Measurements from ENCODE around the gene IRX4. TPM values are rescaled to one million over a fixed set of nuclear protein-coding genes. Genes with fewer than 3 reads are reported as not detected.

IRX4 gene
- total RNA-seq, 2 donors from 2014 or later, result not detected

DNA sequence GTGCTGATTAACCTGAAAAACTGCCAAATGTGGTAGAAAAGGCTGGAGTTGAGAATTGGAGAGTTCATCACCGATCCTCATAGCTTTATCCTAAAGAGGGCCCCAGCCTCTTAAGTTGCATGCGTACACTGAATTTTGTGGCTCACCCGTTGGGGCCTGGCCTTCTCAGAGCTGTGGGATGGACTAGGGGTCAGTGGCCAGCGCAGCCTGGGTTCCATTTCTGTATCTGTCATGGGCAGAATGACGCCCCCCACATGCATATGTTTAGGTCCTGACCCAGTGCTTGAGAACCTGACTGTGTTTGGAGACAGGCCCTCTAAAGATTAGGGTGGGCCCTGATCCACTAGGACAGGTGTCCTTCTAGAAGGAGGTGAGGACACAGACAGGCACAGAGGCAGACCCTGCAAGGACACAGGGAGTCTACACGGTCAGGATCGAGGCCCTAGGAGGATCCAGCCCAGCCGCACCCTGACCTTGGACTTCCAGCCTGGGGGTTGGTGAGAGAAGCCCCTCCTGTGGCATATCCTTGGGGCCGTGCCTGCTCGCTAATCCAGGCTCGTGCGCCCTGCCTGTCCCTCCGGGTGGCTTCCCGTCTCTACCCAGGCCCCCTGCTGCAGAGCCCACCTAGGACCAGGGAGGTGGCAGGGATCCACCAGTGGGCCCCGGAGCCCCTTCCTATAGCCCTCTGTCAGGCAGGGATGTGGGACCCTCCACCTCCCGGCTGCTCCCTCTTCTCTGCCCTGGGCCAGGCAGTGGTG is 49.3 kb downstream of the IRX4 start:
- TF ChIP-seq POLR2A (IDR thresholded peaks at IDR 0.05), result no peak
- TF ChIP-seq, protein P1, sequence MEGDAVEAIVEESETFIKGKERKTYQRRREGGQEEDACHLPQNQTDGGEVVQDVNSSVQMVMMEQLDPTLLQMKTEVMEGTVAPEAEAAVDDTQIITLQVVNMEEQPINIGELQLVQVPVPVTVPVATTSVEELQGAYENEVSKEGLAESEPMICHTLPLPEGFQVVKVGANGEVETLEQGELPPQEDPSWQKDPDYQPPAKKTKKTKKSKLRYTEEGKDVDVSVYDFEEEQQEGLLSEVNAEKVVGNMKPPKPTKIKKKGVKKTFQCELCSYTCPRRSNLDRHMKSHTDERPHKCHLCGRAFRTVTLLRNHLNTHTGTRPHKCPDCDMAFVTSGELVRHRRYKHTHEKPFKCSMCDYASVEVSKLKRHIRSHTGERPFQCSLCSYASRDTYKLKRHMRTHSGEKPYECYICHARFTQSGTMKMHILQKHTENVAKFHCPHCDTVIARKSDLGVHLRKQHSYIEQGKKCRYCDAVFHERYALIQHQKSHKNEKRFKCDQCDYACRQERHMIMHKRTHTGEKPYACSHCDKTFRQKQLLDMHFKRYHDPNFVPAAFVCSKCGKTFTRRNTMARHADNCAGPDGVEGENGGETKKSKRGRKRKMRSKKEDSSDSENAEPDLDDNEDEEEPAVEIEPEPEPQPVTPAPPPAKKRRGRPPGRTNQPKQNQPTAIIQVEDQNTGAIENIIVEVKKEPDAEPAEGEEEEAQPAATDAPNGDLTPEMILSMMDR (IDR thresholded peaks at IDR 0.05), result no peak
- H3K27me3 ChIP-seq, result no peaks in the 10 kb centered on the region
- H3K36me3 ChIP-seq (replicated peaks in 1 of 2; ENCODE audit: insufficient read depth in 1 of 2, low read depth in 2 of 2), result no peaks in the 10 kb centered on the region
- WGBS, 2 donors, result 73 to 74% methylated on average over 6 to 15 of the region's 16 CpGs
- H3K27ac ChIP-seq, result no peak overlapping the region
- ATAC-seq (no peak), DNase-seq (no peak)
- intact Hi-C loops (cut with DNase I), result no loop called here
- H3K4me1 ChIP-seq, result no peaks in the 10 kb centered on the region
- no peak overlapping the region for H3K4me3 ChIP-seq
- H3K9me3 ChIP-seq, result no peaks in the 10 kb centered on the region

DNA sequence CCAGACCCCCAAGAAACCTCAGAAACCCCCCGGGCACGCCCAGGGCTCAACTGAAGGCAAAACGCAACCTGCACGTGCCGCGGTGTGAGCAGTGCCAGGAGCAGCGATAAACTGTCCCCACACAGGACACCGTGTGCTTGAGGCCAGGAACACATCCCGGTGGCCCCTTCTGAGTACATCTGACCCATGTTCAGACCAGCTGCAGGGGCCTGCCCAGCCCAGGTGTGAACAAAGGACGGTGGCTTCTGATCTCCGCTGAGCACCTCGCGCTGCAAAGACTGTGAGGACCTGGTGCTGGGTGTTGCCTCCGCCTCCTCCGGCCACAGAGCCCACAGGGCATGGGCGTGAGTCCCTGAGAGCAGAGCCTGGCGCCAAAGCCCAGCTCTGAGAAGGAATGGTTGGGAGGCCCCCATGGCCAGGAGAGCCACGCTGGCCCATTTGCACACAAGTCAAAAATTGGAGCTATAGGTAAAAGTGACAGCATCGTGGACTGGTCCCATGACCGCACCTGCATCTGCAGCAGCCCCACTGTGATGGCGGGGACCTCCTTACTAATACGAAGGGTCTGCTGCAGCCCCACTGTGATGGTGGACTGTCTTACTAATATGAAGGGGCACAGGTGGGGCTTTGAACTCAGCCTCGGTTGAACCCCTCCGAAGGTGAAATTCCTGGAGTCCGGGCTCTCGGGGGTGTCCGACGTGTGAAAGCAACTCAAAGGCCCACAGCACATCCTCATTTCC is 50.0 kb downstream of the IRX4 start:
- Histone ChIP-seq H3K4me1 (no peaks in the 10 kb centered on the region), H3K4me3 (no peak overlapping the region), H3K36me3 (replicated peaks in 1 of 2; ENCODE audit: insufficient read depth in 1 of 2, low read depth in 2 of 2) (no peaks in the 10 kb centered on the region), H3K27ac (no peak overlapping the region), H3K27me3 (no peaks in the 10 kb centered on the region), H3K9me3 (no peaks in the 10 kb centered on the region)
- ATAC-seq (no peak), DNase-seq (no peak)
- intact Hi-C loops (cut with DNase I), result no loop called here
- 58 to 77% methylated on average over 17 to 28 of the region's 28 CpGs for WGBS, 2 donors
- TF ChIP-seq, protein P1 (IDR thresholded peaks at IDR 0.05), result no peak
- TF ChIP-seq POLR2A (IDR thresholded peaks at IDR 0.05), result no peak

DNA sequence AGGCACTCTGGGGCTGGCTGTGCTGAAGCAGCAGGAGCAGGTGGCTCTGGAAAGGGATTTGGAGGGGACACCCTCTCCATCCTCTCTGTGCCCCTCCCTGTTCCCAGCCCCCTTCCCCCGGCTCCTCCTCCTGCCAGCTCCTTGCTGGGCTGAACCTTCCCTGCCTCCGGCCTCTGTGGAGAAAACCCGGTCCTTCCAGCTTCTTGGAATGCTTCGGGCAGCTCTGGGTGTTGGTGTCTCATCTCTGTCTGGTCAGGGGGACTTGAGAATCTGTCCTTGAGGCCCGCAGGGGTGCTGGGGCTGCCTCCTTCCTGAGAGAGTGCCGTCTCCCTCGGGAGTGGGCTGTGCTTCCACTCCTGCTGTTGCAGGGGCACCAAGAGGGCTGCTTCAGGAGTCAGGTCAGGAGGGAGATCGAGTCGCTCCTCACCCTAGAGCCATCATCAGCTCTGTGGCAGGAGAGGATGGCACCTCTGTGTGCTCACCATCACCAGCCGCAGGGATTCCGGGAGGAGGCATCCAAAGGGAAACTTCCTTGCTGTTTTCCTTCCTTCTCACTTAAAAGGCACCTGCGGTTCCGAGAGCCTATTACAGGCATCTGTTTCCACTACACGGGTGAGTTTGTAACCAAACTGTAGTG is 50.9 kb downstream of the IRX4 start:
- no peaks in the 10 kb centered on the region for H3K27me3 ChIP-seq
- no peaks in the 10 kb centered on the region for H3K9me3 ChIP-seq
- intact Hi-C loops (cut with DNase I), result no loop called here
- no peak overlapping the region for H3K27ac ChIP-seq
- no peak for TF ChIP-seq POLR2A (IDR thresholded peaks at IDR 0.05)
- TF ChIP-seq, protein P1 (IDR thresholded peaks at IDR 0.05), result no peak
- no peak for DNase-seq
- H3K4me3 ChIP-seq, result no peak overlapping the region
- 49 to 61% methylated on average over 5 to 14 of the region's 14 CpGs for WGBS, 2 donors
- H3K4me1 ChIP-seq, result no peaks in the 10 kb centered on the region
- no peaks in the 10 kb centered on the region for H3K36me3 ChIP-seq (replicated peaks in 1 of 2; ENCODE audit: insufficient read depth in 1 of 2, low read depth in 2 of 2)
- no peak for ATAC-seq

DNA sequence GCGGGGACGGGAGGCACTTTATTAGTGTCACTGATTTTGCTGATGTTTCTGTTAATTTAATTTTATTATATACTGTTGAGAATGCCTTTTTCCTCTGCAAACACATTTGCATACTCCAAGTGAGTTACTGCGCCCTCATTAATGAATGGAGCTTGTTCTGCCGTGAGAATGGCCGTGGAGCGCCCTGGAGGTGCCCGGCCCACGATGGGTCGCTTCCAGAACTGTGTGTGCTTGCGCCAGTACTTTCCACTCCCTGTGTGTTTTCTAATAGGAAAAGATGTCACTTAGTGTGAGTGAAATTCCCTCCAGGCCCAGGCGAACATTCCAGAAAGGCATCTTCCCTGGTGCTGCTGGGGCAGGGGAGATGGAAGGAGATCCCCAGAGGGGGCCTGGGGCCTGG is 51.5 kb downstream of the IRX4 start:
- no peak for ATAC-seq
- no peaks in the 10 kb centered on the region for H3K36me3 ChIP-seq (replicated peaks in 1 of 2; ENCODE audit: insufficient read depth in 1 of 2, low read depth in 2 of 2)
- no peak overlapping the region for H3K27ac ChIP-seq
- DNase-seq, result no peak
- intact Hi-C loops (cut with DNase I), result no loop called here
- H3K27me3 ChIP-seq, result no peaks in the 10 kb centered on the region
- 79 to 84% methylated on average over 11 of the region's 11 CpGs for whole genome bisulfite sequencing, 2 donors
- no peak overlapping the region for H3K4me3 ChIP-seq
- H3K9me3 ChIP-seq, result no peaks in the 10 kb centered on the region
- no peaks in the 10 kb centered on the region for H3K4me1 ChIP-seq
- no peak for TF ChIP-seq POLR2A (IDR thresholded peaks at IDR 0.05)
- TF ChIP-seq, protein P1 (IDR thresholded peaks at IDR 0.05), result no peak
